Measurements from ENCODE around the gene ANAPC16. TPM values are rescaled to one million over a fixed set of nuclear protein-coding genes. Genes with fewer than 3 reads are reported as not detected.

The ANAPC16 gene
- total and polyA plus RNA-seq, 2 donors (not counting 1 experiment from before 2014, with no cell fraction given), result 104 to 132 TPM

GRCh38 chr10:72267381-72267780 is 51.6 kb downstream of the ANAPC16 start:
- peaks cover 18% of the 10 kb centered on the region for H3K4me1 Mint-ChIP-seq
- no peak overlapping the region for H3K27ac Mint-ChIP-seq
- intact Hi-C loops (cut with micrococcal nuclease), result no loop called here
- TF ChIP-seq CTCF (IDR thresholded peaks at IDR 0.05) (no peak), EZH2 (IDR thresholded peaks at IDR 0.05; ENCODE audit: borderline replicate concordance, insufficient read depth, low read depth, low read length, poor library complexity, severe bottlenecking) (no peak)
- Histone ChIP-seq H3K4me2 (replicated peaks; ENCODE audit: low read depth, low read length, poor library complexity, severe bottlenecking) (no peak overlapping the region), H4K20me1 (ENCODE audit: control insufficient read depth, insufficient read depth, low read length, poor library complexity, severe bottlenecking) (no peaks in the 10 kb centered on the region), H2AFZ (ENCODE audit: insufficient read depth, low read depth, low read length, poor library complexity, severe bottlenecking) (no peak overlapping the region), H3K9me3 (ENCODE audit: control extremely low read depth in 1 of 3, control insufficient read depth in 2 of 3, insufficient read depth in 1 of 3, low read length in 2 of 3) (no peaks in the 10 kb centered on the region), H3K9ac (ENCODE audit: low read length) (no peak overlapping the region), H3K27ac (ENCODE audit: low read length in 2 of 2) (no peak overlapping the region), H3K27me3 (replicated peaks in 1 of 4; ENCODE audit: control extremely low read depth in 1 of 4, control insufficient read depth in 3 of 4, insufficient read depth in 4 of 4, low read length in 3 of 4) (no peaks in the 10 kb centered on the region), H3K36me3 (replicated peaks in 1 of 2; ENCODE audit: control extremely low read depth in 1 of 2, control insufficient read depth in 1 of 2, extremely low read depth in 1 of 2, insufficient read depth in 2 of 2, low read length in 1 of 2) (no peaks in the 10 kb centered on the region), H3K4me3 (ENCODE audit: control extremely low read depth in 1 of 5, extremely low read depth in 1 of 5, insufficient read depth in 1 of 5, low read depth in 2 of 5, low read length in 4 of 5) (no peak overlapping the region), H3K79me2 (ENCODE audit: control insufficient read depth, insufficient read depth, low read length) (no peaks in the 10 kb centered on the region), H3K4me1 (ENCODE audit: control insufficient read depth in 2 of 2, insufficient read depth in 2 of 2, low read length in 2 of 2) (peaks cover 7 to 14% of the 10 kb centered on the region in 2 donors)
- no peak for DNase-seq
- H3K4me3 Mint-ChIP-seq, result no peak overlapping the region
- CTCF ChIA-PET, result interaction anchor here (1.8 kb wide), 1 partner anchor 68 kb away, joined by 4 read pairs; no protein-coding TSS in a partner anchor
- H3K9me3 Mint-ChIP-seq (ENCODE audit: insufficient read depth), result no peaks in the 10 kb centered on the region
- no peak for ATAC-seq (ENCODE audit: low read depth)
- POLR2A ChIA-PET, result interaction anchor here (0.7 to 1.1 kb wide), 2 partner anchors 19 to 68 kb away, joined by 4 to 13 read pairs; no protein-coding TSS in a partner anchor
- H3K27me3 Mint-ChIP-seq, result no peaks in the 10 kb centered on the region
- WGBS (ENCODE audit: insufficient coverage), result 88% methylated on average over 5 of the region's 6 CpGs

DNA sequence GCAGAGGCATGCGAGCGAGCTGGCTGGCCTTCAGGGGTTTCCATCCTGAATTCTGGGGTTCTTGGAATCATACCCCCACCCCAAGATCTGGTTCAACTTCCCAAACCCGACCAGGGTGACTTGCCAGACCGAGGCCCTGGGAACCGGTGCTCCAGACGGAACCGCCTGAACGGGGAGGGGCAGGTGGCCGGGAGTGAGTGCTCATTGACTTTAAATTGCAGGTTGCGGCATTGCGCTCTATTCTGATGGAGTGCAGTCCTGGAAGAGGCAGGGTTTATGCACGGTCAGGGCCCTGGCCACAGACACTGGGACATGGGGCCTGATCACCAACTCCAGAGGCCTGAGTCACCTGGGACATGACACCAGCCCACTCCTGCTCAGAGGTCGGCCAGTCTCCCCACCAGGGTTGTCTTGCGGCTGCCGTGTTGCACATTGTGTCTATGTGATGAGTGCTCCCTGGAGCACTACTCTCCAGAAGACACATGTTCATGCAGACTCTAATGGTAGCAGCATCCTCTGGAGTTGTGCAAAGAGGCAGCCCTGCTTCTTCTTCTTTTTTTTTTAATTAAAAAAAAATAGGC is 52.1 kb downstream of the ANAPC16 start:
- 96% methylated on average over 13 of the region's 15 CpGs for WGBS (ENCODE audit: insufficient coverage)
- no peaks in the 10 kb centered on the region for H3K9me3 ChIP-seq (ENCODE audit: control extremely low read depth in 1 of 3, control insufficient read depth in 2 of 3, insufficient read depth in 1 of 3, low read length in 2 of 3)
- H3K4me3 ChIP-seq (ENCODE audit: control extremely low read depth in 1 of 5, extremely low read depth in 1 of 5, insufficient read depth in 1 of 5, low read depth in 2 of 5, low read length in 4 of 5), result no peak overlapping the region
- intact Hi-C loops (cut with micrococcal nuclease), result no loop called here
- ATAC-seq (ENCODE audit: low read depth), result no peak
- POLR2A ChIA-PET, result interaction anchor here (0.6 to 1.1 kb wide), 3 partner anchors 19 to 68 kb away, joined by 4 to 13 read pairs (median 9); no protein-coding TSS in a partner anchor
- Mint-ChIP-seq H3K9me3 (ENCODE audit: insufficient read depth) (no peaks in the 10 kb centered on the region), H3K4me3 (no peak overlapping the region), H3K27me3 (no peaks in the 10 kb centered on the region), H3K4me1 (peaks cover 23% of the 10 kb centered on the region), H3K27ac (no peak overlapping the region)
- CTCF ChIA-PET, result interaction anchor here (1.8 kb wide), 1 partner anchor 68 kb away, joined by 4 read pairs; no protein-coding TSS in a partner anchor
- no peak overlapping the region for H3K9ac ChIP-seq (ENCODE audit: low read length)
- no peak overlapping the region for H3K4me2 ChIP-seq (replicated peaks; ENCODE audit: low read depth, low read length, poor library complexity, severe bottlenecking)
- TF ChIP-seq EZH2 (IDR thresholded peaks at IDR 0.05; ENCODE audit: borderline replicate concordance, insufficient read depth, low read depth, low read length, poor library complexity, severe bottlenecking) (no peak), CTCF (IDR thresholded peaks at IDR 0.05) (no peak)
- H3K4me1 ChIP-seq (ENCODE audit: control insufficient read depth in 2 of 2, insufficient read depth in 2 of 2, low read length in 2 of 2), result peaks cover 10 to 18% of the 10 kb centered on the region in 2 donors
- no peak for DNase-seq
- no peaks in the 10 kb centered on the region for H3K27me3 ChIP-seq (replicated peaks in 1 of 4; ENCODE audit: control extremely low read depth in 1 of 4, control insufficient read depth in 3 of 4, insufficient read depth in 4 of 4, low read length in 3 of 4)
- H3K79me2 ChIP-seq (ENCODE audit: control insufficient read depth, insufficient read depth, low read length), result no peaks in the 10 kb centered on the region
- H3K36me3 ChIP-seq (replicated peaks in 1 of 2; ENCODE audit: control extremely low read depth in 1 of 2, control insufficient read depth in 1 of 2, extremely low read depth in 1 of 2, insufficient read depth in 2 of 2, low read length in 1 of 2), result no peaks in the 10 kb centered on the region
- no peak overlapping the region for H3K27ac ChIP-seq (ENCODE audit: low read length in 2 of 2)
- H4K20me1 ChIP-seq (ENCODE audit: control insufficient read depth, insufficient read depth, low read length, poor library complexity, severe bottlenecking), result no peaks in the 10 kb centered on the region
- H2AFZ ChIP-seq (ENCODE audit: insufficient read depth, low read depth, low read length, poor library complexity, severe bottlenecking), result no peak overlapping the region

Data from B cell (primary cell).